Measurements from ENCODE around the gene KLHL29. TPM values are rescaled to one million over a fixed set of nuclear protein-coding genes. Genes with fewer than 3 reads are reported as not detected.
A peak's percentile ranks its signal among the peaks of the same experiment; 100 is the strongest.

Gene KLHL29
- total RNA-seq, 1 experiment from 2014 or later, result 43.1 TPM

DNA sequence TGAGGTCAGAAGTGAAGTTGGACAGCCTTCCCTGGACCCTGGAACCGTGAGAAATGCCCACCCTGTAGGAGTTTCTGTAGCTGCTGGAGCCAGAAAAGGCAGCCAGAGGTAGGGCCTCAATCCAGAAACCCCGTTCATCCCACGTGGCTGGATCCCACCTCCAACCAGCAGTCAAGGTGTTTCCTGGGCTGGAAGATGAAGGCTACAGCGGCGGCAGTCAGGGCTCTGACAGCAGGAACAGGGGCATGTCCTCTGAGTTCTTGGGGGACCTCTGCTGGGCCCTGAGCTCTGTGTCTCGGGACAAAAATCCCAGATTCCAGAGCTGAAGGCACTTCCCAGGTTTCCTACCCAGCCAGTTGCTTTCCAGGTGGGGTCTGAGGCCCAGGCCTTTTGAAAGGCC is 218.2 kb downstream of the KLHL29 start:
- DNase-seq (ENCODE audit: unreplicated experiment), result no peak

DNA sequence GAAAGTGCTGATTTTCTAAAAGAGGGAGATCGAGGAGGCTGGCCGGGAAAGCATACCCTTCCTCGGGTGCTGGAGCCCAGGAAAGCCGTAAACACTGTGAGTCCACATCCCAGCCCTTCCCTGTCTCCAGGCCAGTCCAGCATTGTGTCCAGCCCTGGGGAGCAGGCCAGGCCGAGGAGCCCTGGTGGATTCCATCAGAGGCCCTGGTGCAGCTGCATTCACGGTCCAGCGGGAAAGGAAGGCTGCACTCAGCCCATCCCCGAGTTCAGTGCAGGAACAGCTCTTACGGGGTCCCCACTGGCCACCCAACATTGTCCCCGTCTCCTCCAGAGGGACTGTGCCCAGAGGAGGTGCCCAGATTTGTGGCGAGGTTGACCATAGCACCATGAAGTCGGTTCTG is 218.6 kb downstream of the KLHL29 start:
- Mint-ChIP-seq H3K27me3 (ENCODE audit: insufficient read depth, unreplicated experiment) (no peaks in the 10 kb centered on the region), H3K4me1 (ENCODE audit: insufficient read depth, unreplicated experiment) (peaks cover 9% of the 10 kb centered on the region), H3K9me3 (ENCODE audit: unreplicated experiment) (no peaks in the 10 kb centered on the region), H3K27ac (ENCODE audit: low read depth, unreplicated experiment) (no peak overlapping the region), H3K36me3 (ENCODE audit: insufficient read depth, unreplicated experiment) (no peaks in the 10 kb centered on the region), H3K4me3 (ENCODE audit: unreplicated experiment) (no peak overlapping the region)
- ChIA-PET POLR2A (interaction anchor here (0.6 to 0.7 kb wide), 2 partner anchors 9 to 536 kb away, joined by 3 read pairs; no protein-coding TSS in a partner anchor), CTCF (no interaction called here)
- intact Hi-C loops (cut with micrococcal nuclease), result no loop called here
- no peak for DNase-seq (ENCODE audit: unreplicated experiment)
- no TSS peak for BruUV-seq (replicated peaks)
- TF ChIP-seq, protein P1, sequence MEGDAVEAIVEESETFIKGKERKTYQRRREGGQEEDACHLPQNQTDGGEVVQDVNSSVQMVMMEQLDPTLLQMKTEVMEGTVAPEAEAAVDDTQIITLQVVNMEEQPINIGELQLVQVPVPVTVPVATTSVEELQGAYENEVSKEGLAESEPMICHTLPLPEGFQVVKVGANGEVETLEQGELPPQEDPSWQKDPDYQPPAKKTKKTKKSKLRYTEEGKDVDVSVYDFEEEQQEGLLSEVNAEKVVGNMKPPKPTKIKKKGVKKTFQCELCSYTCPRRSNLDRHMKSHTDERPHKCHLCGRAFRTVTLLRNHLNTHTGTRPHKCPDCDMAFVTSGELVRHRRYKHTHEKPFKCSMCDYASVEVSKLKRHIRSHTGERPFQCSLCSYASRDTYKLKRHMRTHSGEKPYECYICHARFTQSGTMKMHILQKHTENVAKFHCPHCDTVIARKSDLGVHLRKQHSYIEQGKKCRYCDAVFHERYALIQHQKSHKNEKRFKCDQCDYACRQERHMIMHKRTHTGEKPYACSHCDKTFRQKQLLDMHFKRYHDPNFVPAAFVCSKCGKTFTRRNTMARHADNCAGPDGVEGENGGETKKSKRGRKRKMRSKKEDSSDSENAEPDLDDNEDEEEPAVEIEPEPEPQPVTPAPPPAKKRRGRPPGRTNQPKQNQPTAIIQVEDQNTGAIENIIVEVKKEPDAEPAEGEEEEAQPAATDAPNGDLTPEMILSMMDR (IDR thresholded peaks at IDR 0.05; ENCODE audit: unreplicated experiment), result no peak

More for the DNA sequence above, 218.2 kb downstream of the KLHL29 start:
- TF ChIP-seq, protein P1 (IDR thresholded peaks at IDR 0.05; ENCODE audit: unreplicated experiment), result no peak
- intact Hi-C loops (cut with micrococcal nuclease), result no loop called here
- ChIA-PET CTCF (interaction anchor here (0.6 kb wide), 1 partner anchor 217 kb away, joined by 4 read pairs; no protein-coding TSS in a partner anchor), POLR2A (interaction anchor here (0.6 to 0.7 kb wide), 2 partner anchors 9 to 12 kb away, joined by 3 read pairs; no protein-coding TSS in a partner anchor)
- Mint-ChIP-seq H3K27me3 (ENCODE audit: insufficient read depth, unreplicated experiment) (no peaks in the 10 kb centered on the region), H3K4me1 (ENCODE audit: insufficient read depth, unreplicated experiment) (peaks cover 9% of the 10 kb centered on the region), H3K9me3 (ENCODE audit: unreplicated experiment) (no peaks in the 10 kb centered on the region), H3K36me3 (ENCODE audit: insufficient read depth, unreplicated experiment) (no peaks in the 10 kb centered on the region), H3K4me3 (ENCODE audit: unreplicated experiment) (no peak overlapping the region), H3K27ac (ENCODE audit: low read depth, unreplicated experiment) (peak overlapping the region; percentile 96)
- no TSS peak for BruUV-seq (replicated peaks)

DNA sequence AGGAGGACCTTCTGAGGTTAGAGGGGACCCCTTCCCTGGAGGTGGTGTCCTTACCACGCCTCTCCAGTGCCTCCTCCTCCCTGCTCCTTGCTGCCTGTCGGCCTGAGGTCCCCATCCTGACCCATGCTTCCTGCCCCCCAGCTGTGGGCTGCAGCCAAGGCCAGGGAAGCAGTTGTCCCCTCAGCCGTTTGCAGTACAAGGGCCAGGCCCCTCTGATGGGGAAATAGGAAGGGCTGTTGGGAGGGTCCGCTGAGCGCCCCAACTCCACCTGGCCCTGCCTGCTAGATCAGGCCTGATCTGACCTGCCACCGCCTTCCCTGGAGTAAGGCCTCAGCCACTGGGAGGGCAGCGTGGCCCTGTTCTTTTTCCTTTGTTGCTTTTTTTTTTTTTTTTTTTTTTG is 219.8 kb downstream of the KLHL29 start:
- no peaks in the 10 kb centered on the region for H3K27me3 Mint-ChIP-seq (ENCODE audit: insufficient read depth, unreplicated experiment)
- no TSS peak for BruUV-seq (replicated peaks)
- intact Hi-C loops (cut with micrococcal nuclease), result no loop called here
- H3K36me3 Mint-ChIP-seq (ENCODE audit: insufficient read depth, unreplicated experiment), result no peaks in the 10 kb centered on the region
- no peak overlapping the region for H3K4me3 Mint-ChIP-seq (ENCODE audit: unreplicated experiment)
- peaks cover 9% of the 10 kb centered on the region for H3K4me1 Mint-ChIP-seq (ENCODE audit: insufficient read depth, unreplicated experiment)
- DNase-seq (ENCODE audit: unreplicated experiment), result no peak
- ChIA-PET CTCF (no interaction called here), POLR2A (no interaction called here)
- no peak overlapping the region for H3K27ac Mint-ChIP-seq (ENCODE audit: low read depth, unreplicated experiment)
- TF ChIP-seq, protein P1 (IDR thresholded peaks at IDR 0.05; ENCODE audit: unreplicated experiment), result no peak
- H3K9me3 Mint-ChIP-seq (ENCODE audit: unreplicated experiment), result peaks cover 8% of the 10 kb centered on the region

DNA sequence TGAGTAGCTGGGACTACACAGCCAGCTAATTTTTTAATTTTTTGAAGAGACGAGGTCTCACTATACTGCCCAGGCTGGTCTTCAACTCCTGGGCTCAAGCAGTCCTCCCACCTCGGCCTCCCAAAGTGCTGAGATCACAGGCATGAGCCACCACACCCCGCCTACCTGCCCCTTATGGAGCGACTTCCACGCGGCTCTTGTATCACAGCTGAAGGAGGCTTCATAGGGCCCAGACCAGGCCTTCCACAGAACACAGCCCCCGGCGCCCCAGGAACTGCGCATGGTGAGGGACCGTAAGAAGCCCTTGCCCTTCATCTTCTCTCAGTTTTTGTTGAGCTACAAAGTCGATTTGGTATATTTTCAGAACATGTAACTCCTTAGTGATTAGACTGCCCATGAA is 220.3 kb downstream of the KLHL29 start:
- Mint-ChIP-seq H3K9me3 (ENCODE audit: unreplicated experiment) (peaks cover 8% of the 10 kb centered on the region), H3K27ac (ENCODE audit: low read depth, unreplicated experiment) (no peak overlapping the region), H3K27me3 (ENCODE audit: insufficient read depth, unreplicated experiment) (no peaks in the 10 kb centered on the region), H3K4me3 (ENCODE audit: unreplicated experiment) (no peak overlapping the region), H3K36me3 (ENCODE audit: insufficient read depth, unreplicated experiment) (no peaks in the 10 kb centered on the region), H3K4me1 (ENCODE audit: insufficient read depth, unreplicated experiment) (peaks cover 9% of the 10 kb centered on the region)
- intact Hi-C loops (cut with micrococcal nuclease), result no loop called here
- no TSS peak for BruUV-seq (replicated peaks)
- TF ChIP-seq, protein P1 (IDR thresholded peaks at IDR 0.05; ENCODE audit: unreplicated experiment), result no peak
- CTCF ChIA-PET, result no interaction called here
- DNase-seq (ENCODE audit: unreplicated experiment), result no peak
- POLR2A ChIA-PET, result no interaction called here
